ENCODE data around the gene PNP. TPM values are rescaled to one million over a fixed set of nuclear protein-coding genes. Genes with fewer than 3 reads are reported as not detected.

The PNP gene
- total RNA-seq, 2 donors from 2014 or later: 52.8 to 59.8 TPM

- Mint-ChIP-seq H3K9me3 (peaks cover 3% of the 10 kb centered on the region), H3K4me1 (peaks cover 11% of the 10 kb centered on the region), H3K36me3 (ENCODE audit: low read depth) (peaks cover 20% of the 10 kb centered on the region), H3K4me3 (no peak overlapping the region), H3K27ac (peak overlapping the region; percentile 70), H3K27me3 (ENCODE audit: insufficient read depth) (no peaks in the 10 kb centered on the region)
- Histone ChIP-seq H3K27me3 (ENCODE audit: control insufficient read depth, insufficient read depth, low read length, poor library complexity, severe bottlenecking) (no peaks in the 10 kb centered on the region), H3K27ac (ENCODE audit: low read depth, low read length) (no peak overlapping the region), H3K4me3 (ENCODE audit: low read length) (no peak overlapping the region), H3K9me3 (ENCODE audit: control insufficient read depth, low read length) (no peaks in the 10 kb centered on the region), H3K36me3 (ENCODE audit: control insufficient read depth, insufficient read depth, low read length) (peaks cover 43% of the 10 kb centered on the region), H3K9ac (ENCODE audit: extremely low read depth, low read length, poor library complexity, severe bottlenecking) (no peak overlapping the region), H3K4me1 (ENCODE audit: control insufficient read depth, insufficient read depth, low read length) (peaks cover 6% of the 10 kb centered on the region)
- peak; percentile 55 for DNase-seq
- TF ChIP-seq, protein P1, sequence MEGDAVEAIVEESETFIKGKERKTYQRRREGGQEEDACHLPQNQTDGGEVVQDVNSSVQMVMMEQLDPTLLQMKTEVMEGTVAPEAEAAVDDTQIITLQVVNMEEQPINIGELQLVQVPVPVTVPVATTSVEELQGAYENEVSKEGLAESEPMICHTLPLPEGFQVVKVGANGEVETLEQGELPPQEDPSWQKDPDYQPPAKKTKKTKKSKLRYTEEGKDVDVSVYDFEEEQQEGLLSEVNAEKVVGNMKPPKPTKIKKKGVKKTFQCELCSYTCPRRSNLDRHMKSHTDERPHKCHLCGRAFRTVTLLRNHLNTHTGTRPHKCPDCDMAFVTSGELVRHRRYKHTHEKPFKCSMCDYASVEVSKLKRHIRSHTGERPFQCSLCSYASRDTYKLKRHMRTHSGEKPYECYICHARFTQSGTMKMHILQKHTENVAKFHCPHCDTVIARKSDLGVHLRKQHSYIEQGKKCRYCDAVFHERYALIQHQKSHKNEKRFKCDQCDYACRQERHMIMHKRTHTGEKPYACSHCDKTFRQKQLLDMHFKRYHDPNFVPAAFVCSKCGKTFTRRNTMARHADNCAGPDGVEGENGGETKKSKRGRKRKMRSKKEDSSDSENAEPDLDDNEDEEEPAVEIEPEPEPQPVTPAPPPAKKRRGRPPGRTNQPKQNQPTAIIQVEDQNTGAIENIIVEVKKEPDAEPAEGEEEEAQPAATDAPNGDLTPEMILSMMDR (conservative IDR thresholded peaks at IDR 0.05): no peak
- WGBS, 2 experiments (ENCODE audit: insufficient coverage in 1 of 2, insufficient read length in 1 of 2): 94 to 96% methylated on average over 4 to 8 of the region's 8 CpGs
Measured at GRCh38 chr14:20458031-20458789, 11.0 kb upstream of the PNP start.

DNA sequence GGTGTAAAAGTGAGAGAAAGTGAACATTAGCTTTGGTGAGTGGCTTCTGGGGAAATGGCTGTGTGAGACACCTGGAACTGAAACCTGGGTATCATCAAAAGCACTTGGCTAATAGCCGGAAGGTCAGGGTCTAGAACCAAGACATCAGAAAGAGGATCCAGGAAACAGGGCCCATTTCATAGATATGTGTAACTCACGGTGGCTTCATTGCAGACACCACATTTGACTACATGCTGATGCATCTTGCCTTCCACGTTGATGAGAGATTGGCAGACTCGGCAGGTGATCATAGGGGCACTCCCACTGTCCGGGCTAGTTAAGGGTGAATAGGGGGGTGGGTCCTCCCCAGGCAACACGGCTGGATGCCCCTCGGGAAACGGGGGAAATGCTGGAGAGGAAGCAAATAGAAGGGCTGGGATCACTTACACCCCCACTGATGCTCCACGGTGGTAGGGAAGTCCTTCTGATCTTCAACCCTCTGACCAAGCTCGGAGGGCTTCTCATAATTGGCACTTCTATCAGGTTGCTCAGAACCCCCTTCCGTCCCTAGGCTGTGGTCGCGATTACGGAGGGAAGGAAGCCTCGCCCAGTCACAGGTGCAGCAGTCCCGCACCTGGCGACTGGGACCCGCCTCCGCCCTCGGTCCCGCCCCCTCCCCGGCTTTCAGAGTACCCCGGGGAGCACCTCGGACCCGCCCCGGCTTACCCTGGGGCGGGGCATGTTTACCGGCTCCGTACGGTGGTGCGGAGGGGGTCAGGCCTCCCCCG is 8.6 kb upstream of the PNP start:
- H3K27ac ChIP-seq (ENCODE audit: low read depth, low read length): peak overlapping the region; percentile 78
- H3K27me3 ChIP-seq (ENCODE audit: control insufficient read depth, insufficient read depth, low read length, poor library complexity, severe bottlenecking): no peaks in the 10 kb centered on the region
- H3K9me3 Mint-ChIP-seq: peaks cover 3% of the 10 kb centered on the region
- peak overlapping the region; percentile 54 for H3K9ac ChIP-seq (ENCODE audit: extremely low read depth, low read length, poor library complexity, severe bottlenecking)
- H3K4me3 Mint-ChIP-seq: peak overlapping the region; percentile 73
- H3K27ac Mint-ChIP-seq: peak overlapping the region; percentile 85
- DNase-seq: peak; percentile 80
- H3K36me3 Mint-ChIP-seq (ENCODE audit: low read depth): peaks cover 20% of the 10 kb centered on the region
- peaks cover 43% of the 10 kb centered on the region for H3K36me3 ChIP-seq (ENCODE audit: control insufficient read depth, insufficient read depth, low read length)
- WGBS, 2 experiments (ENCODE audit: insufficient coverage in 1 of 2, insufficient read length in 1 of 2): 7 to 9% methylated on average over 16 to 32 of the region's 32 CpGs
- H3K4me1 Mint-ChIP-seq: peaks cover 11% of the 10 kb centered on the region
- peak overlapping the region; percentile 92 for H3K4me3 ChIP-seq (ENCODE audit: low read length)
- H3K4me1 ChIP-seq (ENCODE audit: control insufficient read depth, insufficient read depth, low read length): peaks cover 6% of the 10 kb centered on the region
- peaks cover 2% of the 10 kb centered on the region for H3K27me3 Mint-ChIP-seq (ENCODE audit: insufficient read depth)
- TF ChIP-seq, protein P1 (conservative IDR thresholded peaks at IDR 0.05): no peak
- no peaks in the 10 kb centered on the region for H3K9me3 ChIP-seq (ENCODE audit: control insufficient read depth, low read length)

DNA sequence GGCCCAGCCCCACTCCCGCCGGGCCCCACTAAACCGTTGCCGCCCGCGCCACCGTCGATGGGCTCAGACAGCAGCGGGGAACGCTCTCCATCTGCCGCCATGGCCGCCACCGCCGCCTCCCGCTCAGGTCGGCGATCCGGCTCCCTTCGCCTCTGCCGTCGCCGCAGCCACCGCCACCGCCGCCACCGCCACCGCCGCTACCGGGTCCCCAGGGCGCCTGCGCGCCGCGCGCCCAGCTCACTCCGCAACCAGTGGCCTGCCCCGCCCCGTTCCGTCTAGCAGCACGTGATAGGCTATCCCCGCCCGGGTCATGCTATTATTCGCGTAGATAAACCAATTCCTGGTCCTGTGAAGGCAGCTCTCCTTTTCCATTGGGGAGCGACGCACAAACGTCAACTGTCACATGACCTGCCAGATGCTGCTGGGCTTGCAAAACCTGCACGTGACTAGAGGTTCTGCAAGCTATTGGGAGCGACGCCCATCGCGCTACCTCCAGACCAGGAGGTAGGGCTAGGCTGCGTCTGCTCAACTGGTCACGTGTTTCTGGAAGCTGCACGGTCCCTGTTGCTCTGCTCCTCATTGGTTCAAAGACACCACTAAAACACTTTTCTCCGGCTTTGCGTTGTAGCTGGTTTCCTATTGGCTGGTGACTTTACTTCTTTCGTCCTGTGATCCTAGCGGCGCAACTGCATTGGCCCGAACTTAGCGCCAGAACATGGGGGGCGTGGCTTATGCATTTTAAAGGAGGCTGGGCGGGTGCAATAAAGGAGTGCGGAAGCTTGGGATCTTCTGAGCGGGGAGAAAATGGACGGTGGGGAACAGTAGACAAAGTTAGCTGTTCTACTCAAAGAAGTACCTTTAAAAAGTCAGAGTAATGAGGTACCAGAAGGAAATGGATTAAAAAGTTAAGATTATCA is 7.7 kb upstream of the PNP start, which contains the start of gene PIP4P1:
Gene PIP4P1, minus strand, starts transcription at position 210 of the 917 bp plus-strand sequence. Its CDS starts 109 bp downstream, at position 101.
- H3K27ac Mint-ChIP-seq: peak within 1 kb of the TSS; percentile 95
- TF ChIP-seq, protein P1 (conservative IDR thresholded peaks at IDR 0.05): no peak
- peaks cover 2% of the 10 kb centered on the region for H3K27me3 Mint-ChIP-seq (ENCODE audit: insufficient read depth)
- DNase-seq: peak; percentile 99
- WGBS, 2 experiments (ENCODE audit: insufficient coverage in 1 of 2, insufficient read length in 1 of 2): 0 to 1% methylated on average over 52 to 67 of the region's 67 CpGs
- Histone ChIP-seq H3K4me3 (ENCODE audit: low read length) (peak within 1 kb of the TSS; percentile 92), H3K27me3 (ENCODE audit: control insufficient read depth, insufficient read depth, low read length, poor library complexity, severe bottlenecking) (no peaks in the 10 kb centered on the region), H3K27ac (ENCODE audit: low read depth, low read length) (peak within 1 kb of the TSS; percentile 78), H3K4me1 (ENCODE audit: control insufficient read depth, insufficient read depth, low read length) (peaks cover 6% of the 10 kb centered on the region), H3K9me3 (ENCODE audit: control insufficient read depth, low read length) (no peaks in the 10 kb centered on the region), H3K9ac (ENCODE audit: extremely low read depth, low read length, poor library complexity, severe bottlenecking) (peak within 1 kb of the TSS; percentile 54), H3K36me3 (ENCODE audit: control insufficient read depth, insufficient read depth, low read length) (peaks cover 38% of the 10 kb centered on the region)
- peaks cover 3% of the 10 kb centered on the region for H3K9me3 Mint-ChIP-seq
- peaks cover 20% of the 10 kb centered on the region for H3K36me3 Mint-ChIP-seq (ENCODE audit: low read depth)
- peaks cover 11% of the 10 kb centered on the region for H3K4me1 Mint-ChIP-seq
- peak within 1 kb of the TSS; percentile 73 for H3K4me3 Mint-ChIP-seq

Data from endodermal cell (in vitro differentiated cells).